IMR-90 (cell line): Measurements from ENCODE around the gene NBEA. TPM values are rescaled to one million over a fixed set of nuclear protein-coding genes. Genes with fewer than 3 reads are reported as not detected.

Experiments used
- ATAC-seq: fragments of 200-7000 bp; cut with Tn5 transposase; 2 replicates; pipeline ENCODE4 v1.9.1; 2020; ENCODE audit warnings: low read depth, mild to moderate bottlenecking, moderate library complexity
- BruUV-seq: library from RNA; stranded (reverse); fragments of 400-500 nt; replicated peaks from 2 replicates; lab custom pipeline; 2021; lab: Mats Ljungman, UMichigan
- CTCF ChIA-PET: fragments of 300-600 bp; formaldehyde crosslinking; extraction: SDS; loops from one replicate; lab custom pipeline; 2021; ENCODE audit warnings: antibody characterized with exemption; lab: Yijun Ruan, JAX
- POLR2A ChIA-PET: fragments of 300-600 bp; sonication (Branson Sonifier 250); formaldehyde crosslinking; loops from one replicate; lab custom pipeline; 2022; ENCODE audit warnings: antibody characterized with exemption; ENCODE audit not compliant: unreplicated experiment; lab: Charles Lee
- DNase-seq: peaks from one replicate; pipeline ENCODE4 v3.0.0; 2013
- H2AFZ ChIP-seq: replicated peaks from 2 replicates; pipeline ENCODE3; 2013; ENCODE audit warnings: low read length, mild to moderate bottlenecking; ENCODE audit not compliant: poor library complexity
- H2AK5ac ChIP-seq: 2 replicates; pipeline ENCODE4 v1.6.1; 2013; ENCODE audit warnings: low read depth, low read length, inconsistent platforms
- H2AK9ac ChIP-seq: replicated peaks from 2 replicates; pipeline ENCODE3; 2013; ENCODE audit warnings: mild to moderate bottlenecking, low read depth, low read length, moderate library complexity; ENCODE audit not compliant: poor library complexity
- H2BK120ac ChIP-seq: 2 replicates; pipeline ENCODE4 v1.6.1; 2013; ENCODE audit warnings: low read depth, low read length, inconsistent platforms
- H2BK15ac ChIP-seq: 3 replicates; pipeline ENCODE4 v1.6.1; 2013; ENCODE audit warnings: low read depth, low read length, inconsistent platforms
- H2BK20ac ChIP-seq: 2 replicates; pipeline ENCODE4 v1.6.1; 2013; ENCODE audit warnings: low read depth, mild to moderate bottlenecking, inconsistent platforms, low read length, moderate library complexity
- H2BK5ac ChIP-seq: 2 replicates; pipeline ENCODE4 v1.6.1; 2013; ENCODE audit warnings: mild to moderate bottlenecking, low read depth, low read length, inconsistent platforms; ENCODE audit not compliant: poor library complexity, severe bottlenecking
- H3K14ac ChIP-seq: replicated peaks from 2 replicates; pipeline ENCODE4 v1.6.1; 2013; ENCODE audit warnings: low read depth, low read length, inconsistent platforms
- H3K18ac ChIP-seq: 2 replicates; pipeline ENCODE4 v1.6.1; 2013; ENCODE audit warnings: low read depth, low read length, control low read depth
- H3K23ac ChIP-seq: 2 replicates; pipeline ENCODE4 v1.6.1; 2013; ENCODE audit warnings: low read depth, low read length, inconsistent platforms
- H3K27ac ChIP-seq: 2 replicates; pipeline ENCODE4 v1.5.1; 2013; ENCODE audit warnings: mild to moderate bottlenecking, control low read depth, low read length; ENCODE audit not compliant: insufficient read depth
- H3K27me3 ChIP-seq: 2 replicates; pipeline ENCODE4 v1.6.1; 2013; ENCODE audit warnings: low read length; ENCODE audit not compliant: control insufficient read depth, insufficient read depth
- H3K36me3 ChIP-seq: 2 replicates; pipeline ENCODE4 v1.6.1; 2013; ENCODE audit warnings: low read length, mixed read lengths; ENCODE audit not compliant: control insufficient read depth, insufficient read depth
- H3K4ac ChIP-seq: 2 replicates; pipeline ENCODE4 v1.6.1; 2013; ENCODE audit warnings: low read depth, low read length, inconsistent platforms
- H3K4me1 ChIP-seq: 2 replicates; pipeline ENCODE4 v1.6.1; 2013; ENCODE audit warnings: low read length, mixed read lengths; ENCODE audit not compliant: control insufficient read depth, insufficient read depth
- H3K4me2 ChIP-seq: 2 replicates; pipeline ENCODE4 v1.6.1; 2013; ENCODE audit warnings: low read depth, mild to moderate bottlenecking, control low read depth, low read length, moderate library complexity
- H3K4me3 ChIP-seq: 2 replicates; pipeline ENCODE4 v1.5.1; 2013; ENCODE audit warnings: low read depth, mild to moderate bottlenecking, control low read depth, low read length, moderate library complexity; ENCODE audit not compliant: insufficient read depth
- H3K56ac ChIP-seq: 2 replicates; pipeline ENCODE4 v1.6.1; 2013; ENCODE audit warnings: low read length, inconsistent platforms; ENCODE audit not compliant: insufficient read depth; ENCODE audit errors: extremely low read depth
- H3K79me1 ChIP-seq, 2 experiments: 2 replicates each; pipeline ENCODE4 v1.6.1; 2013; ENCODE audit warnings: low read length in 2 of 2, inconsistent platforms in 1 of 2, low read depth in 1 of 2
- H3K9ac ChIP-seq: 2 replicates; pipeline ENCODE4 v1.6.1; 2013; ENCODE audit warnings: low read depth, low read length, control low read depth
- H3K9me1 ChIP-seq: 2 replicates; pipeline ENCODE4 v1.6.1; 2013; ENCODE audit warnings: low read length, inconsistent platforms; ENCODE audit not compliant: insufficient read depth
- H3K9me3 ChIP-seq: 2 replicates; pipeline ENCODE4 v1.6.1; 2013; ENCODE audit warnings: low read length; ENCODE audit not compliant: control insufficient read depth, insufficient read depth
- H4K20me1 ChIP-seq: 2 replicates; pipeline ENCODE4 v1.6.1; 2013; ENCODE audit warnings: low read length, inconsistent platforms; ENCODE audit not compliant: insufficient read depth
- H4K5ac ChIP-seq: 2 replicates; pipeline ENCODE4 v1.6.1; 2013; ENCODE audit warnings: mild to moderate bottlenecking, low read depth, low read length, control low read depth
- H4K8ac ChIP-seq, 2 experiments: 2 replicates each; pipeline ENCODE4 v1.6.1; 2013; ENCODE audit warnings: low read depth in 2 of 2, low read length in 2 of 2, control low read depth in 1 of 2, inconsistent platforms in 1 of 2
- H4K91ac ChIP-seq: 2 replicates; pipeline ENCODE4 v1.6.1; 2013; ENCODE audit warnings: low read depth, low read length, inconsistent platforms; ENCODE audit not compliant: insufficient read depth
- CEBPB ChIP-seq: IDR thresholded peaks from 2 replicates; pipeline ENCODE4 v1.6.1; 2012; ENCODE audit warnings: low read depth, low read length, improper control_type of control experiment
- CTCF ChIP-seq: conservative IDR thresholded peaks from 2 replicates; pipeline ENCODE4 v1.5.1; 2012; ENCODE audit warnings: mild to moderate bottlenecking, low read depth, low read length, improper control_type of control experiment
- RCOR1 ChIP-seq: IDR thresholded peaks from 2 replicates; pipeline ENCODE4 v1.6.1; 2012; ENCODE audit warnings: mild to moderate bottlenecking, low read length, improper control_type of control experiment; ENCODE audit not compliant: insufficient replicate concordance
- WGBS, 2 experiments: methylation state at CpG; one replicate each; pipeline versions ENCODE4 v1.1.5 to v1.1.7; 2013; ENCODE audit warnings: missing lambda C conversion rate in 2 of 2; ENCODE audit not compliant: insufficient read length in 1 of 2; ENCODE audit errors: extremely low coverage in 2 of 2; 5-methylcytosine and 5-hydroxymethylcytosine counted together
- dilution Hi-C: fragments of 300-500 bp; cut with HindIII; formaldehyde crosslinking; loops from one replicate; pipeline ENCODE4 v1.14.3; 2018; ENCODE audit warnings: low sequenced_read_pairs; ENCODE audit not compliant: unreplicated experiment
- in situ Hi-C: fragments of 300-500 bp; cut with MboI; formaldehyde crosslinking; loops from 3 replicates; pipeline ENCODE4 v1.14.3; 2019; ENCODE audit warnings: low sequenced_read_pairs, inconsistent platforms, mixed read lengths
- intact Hi-C: fragments of 100-400 bp; cut with micrococcal nuclease; formaldehyde crosslinking; loops from 2 replicates; pipeline ENCODE4 v1.10.0; 2022
- polyA plus RNA-seq, 3 experiments: library from polyadenylated mRNA; depleted of rRNA; stranded (reverse); fragments of >200 nt; gene quantifications; 2 replicates each; pipeline ENCODE4 v1.2.3, GENCODE V29; 2012; ENCODE audit warnings: low replicate concordance in 1 of 3
- total RNA-seq: library from RNA; depleted of rRNA; stranded (reverse); fragments of >200 nt; gene quantifications from 2 replicates; pipeline ENCODE4 v1.2.3, GENCODE V29; 2012

Gene NBEA
- total and polyA plus RNA-seq, 2 of the 4 experiments (the other 2 are of a cell fraction) = 0.82 to 2.2 TPM

- BruUV-seq = no TSS peak
- H2AK5ac ChIP-seq = no peak overlapping the region
- H4K5ac ChIP-seq = no peak overlapping the region
- no peak overlapping the region for H3K18ac ChIP-seq
- H4K91ac ChIP-seq = no peak overlapping the region
- ATAC-seq (no peak), DNase-seq (no peak)
- H3K79me1 ChIP-seq = no peaks in the 10 kb centered on the region
- intact Hi-C loops (no loop called here), in situ Hi-C loops (no loop called here), dilution Hi-C loops (no loop called here)
- H2AK9ac ChIP-seq = no peak overlapping the region
- 0 out of 2 replicates have a peak, but pooled peaks cover 2% of the 10 kb centered on the region for H3K9me3 ChIP-seq
- no peak overlapping the region for H2BK20ac ChIP-seq
- H3K56ac ChIP-seq = no peak overlapping the region
- H2AFZ ChIP-seq = no peak overlapping the region
- CTCF ChIA-PET = interaction anchor here (0.6 kb wide), 1 partner anchor 236 kb away, joined by 3 read pairs; no protein-coding TSS in a partner anchor
- no peaks in the 10 kb centered on the region for H3K36me3 ChIP-seq
- H3K23ac ChIP-seq = no peak overlapping the region
- H3K27ac ChIP-seq = no peak overlapping the region
- no peak overlapping the region for H3K4me2 ChIP-seq
- no peaks in the 10 kb centered on the region for H4K20me1 ChIP-seq
- H3K4me1 ChIP-seq = no peaks in the 10 kb centered on the region
- H3K14ac ChIP-seq = no peak overlapping the region
- no peak overlapping the region for H2BK15ac ChIP-seq
- WGBS, 2 experiments = no CpG with 5 or more reads among the region's 3 CpGs
- no peaks in the 10 kb centered on the region for H3K9me1 ChIP-seq
- H4K8ac ChIP-seq = no peak overlapping the region
- H3K4me3 ChIP-seq = no peak overlapping the region
- no peak overlapping the region for H2BK120ac ChIP-seq
- H3K27me3 ChIP-seq = no peaks in the 10 kb centered on the region
- H3K9ac ChIP-seq = no peak overlapping the region
- no peak for TF ChIP-seq CTCF
- peak; percentile 68 for TF ChIP-seq CEBPB
- no peak for TF ChIP-seq RCOR1
- no peak overlapping the region for H3K4ac ChIP-seq
- H2BK5ac ChIP-seq = no peak overlapping the region
- POLR2A ChIA-PET = no interaction called here
Measured at GRCh38 chr13:35266412-35266811, 324.3 kb downstream of the NBEA start.
